Gastrocnemius medialis (tissue), 4 donors: ENCODE results near the gene REPS2.

Experiments used
- POLR2A ChIP-seq, 2 donors: fragments of 450-650 bp; IDR thresholded peaks; one replicate each; pipeline ENCODE4 v1.6.1; 2017; ENCODE audit warnings: antibody characterized with exemption in 2 of 2, mild to moderate bottlenecking in 2 of 2, moderate library complexity in 2 of 2
- TF ChIP-seq, protein P1 (sequence below), 5 experiments: fragments of 450-650 bp in 3 of 5; fragments of 200-600 bp in 2 of 5; sonication (generic) in 2 of 5; IDR thresholded peaks in 4 of 5; conservative IDR thresholded peaks in 1 of 5; 1 replicate in 4 of 5; 2 replicates in 1 of 5; pipeline ENCODE4 v1.5.1; 2016 to 2019; ENCODE audit warnings: antibody characterized with exemption in 5 of 5, mild to moderate bottlenecking in 3 of 5, moderate library complexity in 3 of 5

DNA sequence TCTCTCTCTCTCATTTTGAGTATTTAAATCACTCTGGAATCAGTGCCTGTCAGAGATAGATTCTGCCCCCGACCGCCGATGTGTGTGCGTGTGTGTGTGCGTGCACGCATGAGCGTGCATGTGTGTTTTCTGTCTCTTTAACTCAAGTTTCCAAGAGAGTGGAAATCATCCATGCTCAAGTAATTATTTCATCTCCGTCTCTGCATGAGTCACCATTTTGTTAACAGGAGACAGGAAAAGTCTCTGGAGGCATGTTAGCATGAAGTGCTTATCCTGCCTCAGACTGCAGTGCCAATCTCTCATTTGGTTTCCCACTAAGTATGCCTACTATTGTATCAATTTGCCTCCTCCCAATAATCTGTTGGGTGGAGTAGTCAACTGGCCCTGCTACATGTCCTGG, 245.6 kb downstream of the REPS2 start:
- TF ChIP-seq, protein P1, sequence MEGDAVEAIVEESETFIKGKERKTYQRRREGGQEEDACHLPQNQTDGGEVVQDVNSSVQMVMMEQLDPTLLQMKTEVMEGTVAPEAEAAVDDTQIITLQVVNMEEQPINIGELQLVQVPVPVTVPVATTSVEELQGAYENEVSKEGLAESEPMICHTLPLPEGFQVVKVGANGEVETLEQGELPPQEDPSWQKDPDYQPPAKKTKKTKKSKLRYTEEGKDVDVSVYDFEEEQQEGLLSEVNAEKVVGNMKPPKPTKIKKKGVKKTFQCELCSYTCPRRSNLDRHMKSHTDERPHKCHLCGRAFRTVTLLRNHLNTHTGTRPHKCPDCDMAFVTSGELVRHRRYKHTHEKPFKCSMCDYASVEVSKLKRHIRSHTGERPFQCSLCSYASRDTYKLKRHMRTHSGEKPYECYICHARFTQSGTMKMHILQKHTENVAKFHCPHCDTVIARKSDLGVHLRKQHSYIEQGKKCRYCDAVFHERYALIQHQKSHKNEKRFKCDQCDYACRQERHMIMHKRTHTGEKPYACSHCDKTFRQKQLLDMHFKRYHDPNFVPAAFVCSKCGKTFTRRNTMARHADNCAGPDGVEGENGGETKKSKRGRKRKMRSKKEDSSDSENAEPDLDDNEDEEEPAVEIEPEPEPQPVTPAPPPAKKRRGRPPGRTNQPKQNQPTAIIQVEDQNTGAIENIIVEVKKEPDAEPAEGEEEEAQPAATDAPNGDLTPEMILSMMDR (IDR thresholded peaks at IDR 0.05 in 4 of 5, conservative IDR thresholded peaks at IDR 0.05 in 1 of 5) = no peak
- no peak for TF ChIP-seq POLR2A (IDR thresholded peaks at IDR 0.05)
